H9 (cell line): ENCODE results near the gene ERCC2. TPM values are rescaled to one million over a fixed set of nuclear protein-coding genes. Genes with fewer than 3 reads are reported as not detected.

Source experiments
- DNase-seq: peaks from one replicate; pipeline ENCODE4 v3.0.0-alpha.2; 2017
- H2AFZ ChIP-seq: one replicate; pipeline ENCODE4 v1.6.1; 2013; ENCODE audit warnings: mild to moderate bottlenecking, low read length, control low read depth, moderate library complexity
- H2AK5ac ChIP-seq: 2 replicates; pipeline ENCODE4 v1.6.1; 2013; ENCODE audit warnings: low read length, control low read depth, mixed read lengths; ENCODE audit not compliant: insufficient read length
- H2BK120ac ChIP-seq: one replicate; pipeline ENCODE4 v1.6.1; 2013; ENCODE audit warnings: low read depth, mild to moderate bottlenecking, low read length, control low read depth, inconsistent platforms; ENCODE audit not compliant: poor library complexity, severe bottlenecking
- H2BK12ac ChIP-seq: 2 replicates; pipeline ENCODE4 v1.6.1; 2013; ENCODE audit warnings: low read length, control low read depth, mixed read lengths, low read depth; ENCODE audit not compliant: insufficient read length
- H2BK15ac ChIP-seq: 2 replicates; pipeline ENCODE4 v1.6.1; 2013; ENCODE audit warnings: low read depth, low read length, control low read depth
- H2BK20ac ChIP-seq: one replicate; pipeline ENCODE4 v1.6.1; 2013; ENCODE audit warnings: low read depth, mild to moderate bottlenecking, low read length, control low read depth, inconsistent platforms; ENCODE audit not compliant: poor library complexity, severe bottlenecking
- H2BK5ac ChIP-seq: 2 replicates; pipeline ENCODE4 v1.6.1; 2013; ENCODE audit warnings: low read length, control low read depth, mixed read lengths; ENCODE audit not compliant: insufficient read length
- H3K14ac ChIP-seq: 2 replicates; pipeline ENCODE4 v1.6.1; 2013; ENCODE audit warnings: low read length, control low read depth; ENCODE audit not compliant: insufficient read depth
- H3K18ac ChIP-seq: 2 replicates; pipeline ENCODE4 v1.6.1; 2013; ENCODE audit warnings: low read depth, mild to moderate bottlenecking, mixed read lengths, low read length, control low read depth; ENCODE audit not compliant: insufficient read length
- H3K23ac ChIP-seq: 2 replicates; pipeline ENCODE4 v1.6.1; 2013; ENCODE audit warnings: low read length, control low read depth, mixed read lengths, low read depth; ENCODE audit not compliant: insufficient read length
- H3K23me2 ChIP-seq: 2 replicates; pipeline ENCODE4 v1.6.1; 2013; ENCODE audit warnings: low read depth, mild to moderate bottlenecking, mixed read lengths, low read length, control low read depth; ENCODE audit not compliant: insufficient read length, poor library complexity, severe bottlenecking
- H3K27ac ChIP-seq: 2 replicates; pipeline ENCODE4 v1.5.1; 2013; ENCODE audit warnings: low read length, control low read depth, mixed read lengths, low read depth; ENCODE audit not compliant: insufficient read length
- H3K27me3 ChIP-seq: 2 replicates; pipeline ENCODE4 v1.6.1; 2013; ENCODE audit warnings: low read length, control low read depth, inconsistent platforms; ENCODE audit not compliant: insufficient read depth
- H3K4ac ChIP-seq: 2 replicates; pipeline ENCODE4 v1.6.1; 2013; ENCODE audit warnings: low read depth, mild to moderate bottlenecking, control low read depth, inconsistent platforms, low read length, moderate library complexity
- H3K4me1 ChIP-seq: 2 replicates; pipeline ENCODE4 v1.6.1; 2013; ENCODE audit warnings: low read length, control low read depth, inconsistent platforms; ENCODE audit not compliant: insufficient read depth
- H3K4me2 ChIP-seq: 2 replicates; pipeline ENCODE4 v1.6.1; 2013; ENCODE audit warnings: low read length, control low read depth, mixed read lengths; ENCODE audit not compliant: insufficient read length, insufficient read depth
- H3K56ac ChIP-seq: 2 replicates; pipeline ENCODE4 v1.6.1; 2013; ENCODE audit warnings: low read depth, mild to moderate bottlenecking, mixed read lengths, low read length, control low read depth; ENCODE audit not compliant: insufficient read length
- H3K79me1 ChIP-seq: 2 replicates; pipeline ENCODE4 v1.6.1; 2013; ENCODE audit warnings: low read depth, mild to moderate bottlenecking, moderate library complexity, low read length, control low read depth, inconsistent platforms; ENCODE audit not compliant: insufficient read depth, poor library complexity, severe bottlenecking
- H3K79me2 ChIP-seq: 2 replicates; pipeline ENCODE4 v1.6.1; 2013; ENCODE audit warnings: low read length, control low read depth, inconsistent platforms; ENCODE audit not compliant: insufficient read depth
- H3K9ac ChIP-seq: 2 replicates; pipeline ENCODE4 v1.6.1; 2013; ENCODE audit warnings: low read length, control low read depth, mixed read lengths; ENCODE audit not compliant: insufficient read length; ENCODE audit errors: extremely low read depth
- H3K9me3 ChIP-seq: one replicate; pipeline ENCODE4 v1.6.1; 2013; ENCODE audit warnings: low read depth, low read length, inconsistent platforms; ENCODE audit not compliant: control insufficient read depth
- H3T11ph ChIP-seq: one replicate; pipeline ENCODE4 v1.6.1; 2013; ENCODE audit warnings: mild to moderate bottlenecking, low read length, control low read depth, inconsistent platforms
- H4K20me1 ChIP-seq: one replicate; pipeline ENCODE4 v1.6.1; 2013; ENCODE audit not compliant: control insufficient read depth, insufficient read length, insufficient read depth
- H4K5ac ChIP-seq: 2 replicates; pipeline ENCODE4 v1.6.1; 2013; ENCODE audit warnings: low read depth, mild to moderate bottlenecking, mixed read lengths, low read length, control low read depth; ENCODE audit not compliant: insufficient read length
- H4K8ac ChIP-seq: replicated peaks from 2 replicates; pipeline ENCODE4 v1.6.1; 2013; ENCODE audit warnings: low read length, control low read depth, mixed read lengths, low read depth; ENCODE audit not compliant: insufficient read length
- H4K91ac ChIP-seq: 2 replicates; pipeline ENCODE4 v1.6.1; 2013; ENCODE audit warnings: low read depth, mild to moderate bottlenecking, moderate library complexity, mixed read lengths, low read length, control low read depth; ENCODE audit not compliant: insufficient read length
- H3K27ac Mint-ChIP-seq, 3 experiments: 2 replicates in 2 of 3; 3 replicates in 1 of 3; pipeline ENCODE4 v1.8.0; 2020 to 2021; ENCODE audit warnings: mixed read lengths in 3 of 3, mild to moderate bottlenecking in 1 of 3, moderate library complexity in 1 of 3
- H3K27me3 Mint-ChIP-seq: 2 replicates; pipeline ENCODE4 v1.8.0; 2021; ENCODE audit warnings: low read depth, mild to moderate bottlenecking, moderate library complexity, mixed read lengths
- H3K36me3 Mint-ChIP-seq, 3 experiments: 2 replicates in 2 of 3; 3 replicates in 1 of 3; pipeline ENCODE4 v1.8.0; 2020 to 2021; ENCODE audit warnings: low read depth in 3 of 3, mixed read lengths in 3 of 3; ENCODE audit not compliant: insufficient read depth in 1 of 3
- H3K4me1 Mint-ChIP-seq, 2 experiments: 2 replicates each; pipeline ENCODE4 v1.8.0; 2020; ENCODE audit warnings: mixed read lengths in 2 of 2
- H3K4me3 Mint-ChIP-seq, 2 experiments: 2 replicates in 1 of 2; 3 replicates in 1 of 2; pipeline ENCODE4 v1.8.0; 2020 to 2021; ENCODE audit warnings: mild to moderate bottlenecking in 2 of 2, mixed read lengths in 2 of 2, moderate library complexity in 1 of 2
- H3K9me3 Mint-ChIP-seq, 2 experiments: 2 replicates in 1 of 2; 3 replicates in 1 of 2; pipeline ENCODE4 v1.8.0; 2020; ENCODE audit warnings: mild to moderate bottlenecking in 2 of 2, mixed read lengths in 2 of 2, moderate library complexity in 1 of 2
- WGBS: extraction: QIAGEN DNeasy Blood & Tissue Kit; methylation state at CpG from one replicate; pipeline ENCODE4 v1.1.7; 2013; ENCODE audit warnings: missing lambda C conversion rate, low lambda C conversion rate, mixed read lengths; ENCODE audit not compliant: insufficient read length; ENCODE audit errors: extremely low coverage; 5-methylcytosine and 5-hydroxymethylcytosine counted together
- total RNA-seq: library from RNA; stranded (reverse); gene quantifications from 2 replicates; pipeline ENCODE4 v1.2.1, GENCODE V29; 2021
- TF ChIP-seq, protein P1 (sequence below): fragments of 200-600 bp; sonication (generic); conservative IDR thresholded peaks from 3 replicates; pipeline ENCODE4 v1.8.0; 2021; ENCODE audit warnings: antibody characterized with exemption, mild to moderate bottlenecking

Gene ERCC2
- total RNA-seq, 1 experiment from 2014 or later, result 98.7 TPM

DNA sequence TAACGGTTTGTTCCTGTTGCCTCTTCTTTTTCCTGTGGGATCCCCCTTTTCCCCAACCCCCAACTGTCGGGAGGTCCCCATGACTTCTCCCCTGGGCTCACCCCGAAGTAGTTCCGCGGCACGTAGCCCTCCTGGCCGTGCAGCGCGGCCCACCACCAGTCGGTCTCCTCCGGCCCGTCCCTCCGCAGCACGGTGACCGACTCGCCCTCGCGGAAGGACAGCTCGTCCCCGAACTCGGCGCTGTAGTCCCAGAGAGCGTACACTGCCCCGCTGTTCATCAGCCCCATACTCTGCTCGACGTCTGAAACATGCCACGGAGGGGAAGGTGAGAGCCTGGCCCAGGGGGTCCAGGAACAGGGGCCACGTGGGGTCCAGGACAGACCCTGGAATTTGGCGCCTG is 12.1 kb upstream of the ERCC2 start:
- Histone ChIP-seq H2BK120ac (no peak overlapping the region), H2BK12ac (peak overlapping the region; percentile 94), H2BK15ac (peak overlapping the region; percentile 97), H3K79me2 (no peaks in the 10 kb centered on the region), H4K20me1 (no peaks in the 10 kb centered on the region), H2AFZ (no peak overlapping the region), H2BK5ac (no peak overlapping the region), H3T11ph (no peak overlapping the region), H2AK5ac (no peak overlapping the region), H3K18ac (no peak overlapping the region), H4K8ac (no peak overlapping the region), H3K9ac (no peak overlapping the region), H4K91ac (no peak overlapping the region), H2BK20ac (no peak overlapping the region), H3K4me2 (no peak overlapping the region), H3K9me3 (no peaks in the 10 kb centered on the region), H3K27ac (no peak overlapping the region), H3K4me1 (no peaks in the 10 kb centered on the region), H3K79me1 (no peaks in the 10 kb centered on the region), H4K5ac (no peak overlapping the region), H3K23ac (no peak overlapping the region), H3K14ac (no peak overlapping the region), H3K4ac (no peak overlapping the region), H3K23me2 (peaks cover 12% of the 10 kb centered on the region), H3K56ac (no peak overlapping the region), H3K27me3 (peaks cover 15% of the 10 kb centered on the region; the same call in 1 of the 2 replicates)
- H3K27me3 Mint-ChIP-seq, result peaks cover 7% of the 10 kb centered on the region
- peaks cover 2 to 9% of the 10 kb centered on the region in 2 experiments; a peak in 3 of 4 replicates for H3K4me1 Mint-ChIP-seq
- peaks cover 0 to 7% (median 3%) of the 10 kb centered on the region in 3 experiments; a peak in 2 of 7 replicates for H3K36me3 Mint-ChIP-seq
- H3K27ac Mint-ChIP-seq, result peak overlapping the region in 2 of 3 experiments; percentile 44 to 70; a peak in 3 of 7 replicates
- WGBS, result no CpG with 5 or more reads among the region's 29 CpGs
- H3K9me3 Mint-ChIP-seq, result no peaks in the 10 kb centered on the region
- TF ChIP-seq, protein P1, sequence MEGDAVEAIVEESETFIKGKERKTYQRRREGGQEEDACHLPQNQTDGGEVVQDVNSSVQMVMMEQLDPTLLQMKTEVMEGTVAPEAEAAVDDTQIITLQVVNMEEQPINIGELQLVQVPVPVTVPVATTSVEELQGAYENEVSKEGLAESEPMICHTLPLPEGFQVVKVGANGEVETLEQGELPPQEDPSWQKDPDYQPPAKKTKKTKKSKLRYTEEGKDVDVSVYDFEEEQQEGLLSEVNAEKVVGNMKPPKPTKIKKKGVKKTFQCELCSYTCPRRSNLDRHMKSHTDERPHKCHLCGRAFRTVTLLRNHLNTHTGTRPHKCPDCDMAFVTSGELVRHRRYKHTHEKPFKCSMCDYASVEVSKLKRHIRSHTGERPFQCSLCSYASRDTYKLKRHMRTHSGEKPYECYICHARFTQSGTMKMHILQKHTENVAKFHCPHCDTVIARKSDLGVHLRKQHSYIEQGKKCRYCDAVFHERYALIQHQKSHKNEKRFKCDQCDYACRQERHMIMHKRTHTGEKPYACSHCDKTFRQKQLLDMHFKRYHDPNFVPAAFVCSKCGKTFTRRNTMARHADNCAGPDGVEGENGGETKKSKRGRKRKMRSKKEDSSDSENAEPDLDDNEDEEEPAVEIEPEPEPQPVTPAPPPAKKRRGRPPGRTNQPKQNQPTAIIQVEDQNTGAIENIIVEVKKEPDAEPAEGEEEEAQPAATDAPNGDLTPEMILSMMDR, result no peak
- DNase-seq, result no peak
- H3K4me3 Mint-ChIP-seq, result peak overlapping the region in 1 of 2 experiments; percentile 4; a peak in 1 of 5 replicates
